ENCODE results near the gene VPS33A. TPM values are rescaled to one million over a fixed set of nuclear protein-coding genes. Genes with fewer than 3 reads are reported as not detected.

VPS33A gene
- total RNA-seq, 1 experiment from 2014 or later, result 37.6 TPM

GRCh38 chr12:122291431-122291830, 25.1 kb upstream of the VPS33A start (continued):
- no peak for TF ChIP-seq USF1 (CRISPR knock-in tag; IDR thresholded peaks at IDR 0.05)

GRCh38 chr12:122283680-122284079, 17.4 kb upstream of the VPS33A start:
- ATAC-seq (no peak), DNase-seq (ENCODE audit: low spot score) (no peak)
- Mint-ChIP-seq H3K27ac (no peak overlapping the region), H3K4me3 (no peak overlapping the region), H3K36me3 (no peaks in the 10 kb centered on the region), H3K27me3 (ENCODE audit: low read depth) (no peaks in the 10 kb centered on the region), H3K4me1 (0 out of 2 replicates have a peak, but pooled peaks cover 4% of the 10 kb centered on the region), H3K9me3 (no peaks in the 10 kb centered on the region)
- TF ChIP-seq OVOL2 (CRISPR knock-in tag; IDR thresholded peaks at IDR 0.05; ENCODE audit: borderline replicate concordance), result no peak
- TF ChIP-seq ZNF425 (CRISPR knock-in tag; conservative IDR thresholded peaks at IDR 0.05), result no peak
- TF ChIP-seq NFATC4 (CRISPR knock-in tag; IDR thresholded peaks at IDR 0.05), result no peak
- TF ChIP-seq MLX (CRISPR knock-in tag; IDR thresholded peaks at IDR 0.05), result no peak
- TF ChIP-seq ELF4 (CRISPR knock-in tag; IDR thresholded peaks at IDR 0.05; ENCODE audit: low read depth), result no peak
- no peak for TF ChIP-seq ZNF396 (CRISPR knock-in tag; IDR thresholded peaks at IDR 0.05; ENCODE audit: borderline replicate concordance)
- TF ChIP-seq ZSCAN18 (CRISPR knock-in tag; IDR thresholded peaks at IDR 0.05), result no peak
- no peak for TF ChIP-seq CREB1 (CRISPR knock-in tag; IDR thresholded peaks at IDR 0.05)
- TF ChIP-seq SMAD3 (CRISPR knock-in tag; IDR thresholded peaks at IDR 0.05; ENCODE audit: borderline replicate concordance), result no peak
- TF ChIP-seq PRRX2 (CRISPR knock-in tag; IDR thresholded peaks at IDR 0.05), result no peak
- no peak for TF ChIP-seq EMX1 (CRISPR knock-in tag; IDR thresholded peaks at IDR 0.05)
- TF ChIP-seq PRDM15 (CRISPR knock-in tag; IDR thresholded peaks at IDR 0.05), result no peak
- TF ChIP-seq ZNF232 (CRISPR knock-in tag; IDR thresholded peaks at IDR 0.05), result no peak
- no peak for TF ChIP-seq ZNF671 (CRISPR knock-in tag; IDR thresholded peaks at IDR 0.05)
- TF ChIP-seq SOX15 (CRISPR knock-in tag; IDR thresholded peaks at IDR 0.05), result no peak
- TF ChIP-seq FOXP4 (CRISPR knock-in tag; IDR thresholded peaks at IDR 0.05), result no peak
- TF ChIP-seq ZNF416 (CRISPR knock-in tag; IDR thresholded peaks at IDR 0.05), result no peak
- no peak for TF ChIP-seq ZNF263 (CRISPR knock-in tag; IDR thresholded peaks at IDR 0.05; ENCODE audit: low read depth)
- TF ChIP-seq ESRRA (CRISPR knock-in tag; IDR thresholded peaks at IDR 0.05; ENCODE audit: borderline replicate concordance), result no peak
- ChIA-PET POLR2A (interaction anchor here (0.6 kb wide), 1 partner anchor 46 kb away, joined by 5 read pairs; no protein-coding TSS in a partner anchor), CTCF (no interaction called here)
